Choroid plexus epithelial cell (primary cell): Measurements from ENCODE around the gene SLC38A2.
"Not testable (repeated sequence)": the region's sequence is repeated elsewhere in the genome, so short reads cannot be mapped to it uniquely, and the experiment has no call there.

ENCODE experiments used
- DNase-seq: peaks from one replicate; pipeline ENCODE4 v3.0.0-alpha.2; 2010; ENCODE audit warnings: low read depth
- H3K4me3 ChIP-seq: 2 replicates; pipeline ENCODE4 v1.5.1; 2011; ENCODE audit warnings: low read depth, mild to moderate bottlenecking, control low read depth, low read length, moderate library complexity
- CTCF ChIP-seq: conservative IDR thresholded peaks from 2 replicates; pipeline ENCODE4 v1.5.1; 2011; ENCODE audit warnings: low read depth, mild to moderate bottlenecking, control low read depth, inconsistent platforms, low read length, moderate library complexity

The SLC38A2 gene

DNA sequence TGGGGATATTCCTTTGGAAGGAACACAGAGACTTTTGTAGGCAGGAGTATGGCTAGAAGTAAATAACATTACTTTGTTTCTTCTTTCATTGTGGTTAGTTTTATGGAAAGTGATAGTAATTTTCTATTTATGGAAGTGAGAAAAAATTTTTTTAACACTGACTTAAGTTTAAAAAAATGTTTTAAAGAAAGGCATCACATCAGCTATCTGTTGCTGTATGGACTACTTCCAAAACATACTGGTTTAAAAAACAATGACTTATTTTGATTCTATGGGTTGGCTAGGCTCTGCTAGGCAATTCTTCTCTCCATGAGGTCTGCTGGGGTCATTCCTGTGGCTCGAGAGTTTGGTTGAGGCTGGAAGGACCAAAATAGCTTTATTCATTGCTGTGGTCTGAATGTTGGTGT is 31.7 kb upstream of the SLC38A2 start:
- no peak overlapping the region for H3K4me3 ChIP-seq
- TF ChIP-seq CTCF: no peak
- DNase-seq: peak; percentile 91

- no peak for TF ChIP-seq CTCF
- no peak for DNase-seq
- no peak overlapping the region for H3K4me3 ChIP-seq
Measured at GRCh38 chr12:46403719-46404070, 31.1 kb upstream of the SLC38A2 start.

DNA sequence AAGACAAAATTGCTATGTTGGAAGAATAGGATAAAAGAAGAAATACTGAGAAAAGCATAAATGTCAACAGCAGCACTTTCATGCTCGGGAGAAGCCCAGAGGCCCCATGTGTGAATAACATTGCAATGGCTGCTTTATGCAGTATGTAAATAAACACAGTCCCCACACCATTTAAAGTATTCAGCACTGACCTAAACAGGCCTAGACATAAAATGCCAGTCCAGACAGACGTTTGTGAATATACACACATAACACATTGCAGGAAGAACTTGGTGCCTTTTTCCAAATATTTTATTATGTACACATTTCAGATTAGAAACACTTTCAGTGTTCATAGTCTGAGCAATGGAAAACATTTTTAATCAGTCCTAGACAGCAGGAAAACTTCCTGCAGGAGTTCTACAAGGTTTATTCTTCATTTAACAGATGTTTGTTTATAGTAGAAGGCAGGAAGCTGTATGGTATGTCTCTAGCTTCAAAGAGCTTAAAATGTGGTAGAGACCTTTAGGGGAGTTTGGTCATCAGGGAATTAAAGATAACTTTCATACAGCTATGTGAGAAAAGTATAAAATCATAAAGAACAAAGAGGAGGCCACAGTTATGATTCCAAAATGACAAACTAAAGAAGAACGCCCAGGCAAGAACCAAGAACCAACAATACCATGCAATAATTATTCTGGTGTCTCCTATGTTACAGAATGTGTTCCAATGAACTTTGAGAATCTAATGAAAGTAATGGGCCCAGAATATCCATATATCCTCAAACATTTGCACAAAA is 30.6 kb upstream of the SLC38A2 start:
- H3K4me3 ChIP-seq: no peak overlapping the region
- TF ChIP-seq CTCF: no peak
- peak; percentile 55 for DNase-seq

- DNase-seq: peak; percentile 48
- no peak for TF ChIP-seq CTCF
- H3K4me3 ChIP-seq: no peak overlapping the region
Measured at GRCh38 chr12:46402451-46402850, 29.9 kb upstream of the SLC38A2 start.

- peak; percentile 66 for DNase-seq
- no peak overlapping the region for H3K4me3 ChIP-seq
- TF ChIP-seq CTCF: peak; percentile 59
Measured at GRCh38 chr12:46401662-46402061, 29.1 kb upstream of the SLC38A2 start.

DNA sequence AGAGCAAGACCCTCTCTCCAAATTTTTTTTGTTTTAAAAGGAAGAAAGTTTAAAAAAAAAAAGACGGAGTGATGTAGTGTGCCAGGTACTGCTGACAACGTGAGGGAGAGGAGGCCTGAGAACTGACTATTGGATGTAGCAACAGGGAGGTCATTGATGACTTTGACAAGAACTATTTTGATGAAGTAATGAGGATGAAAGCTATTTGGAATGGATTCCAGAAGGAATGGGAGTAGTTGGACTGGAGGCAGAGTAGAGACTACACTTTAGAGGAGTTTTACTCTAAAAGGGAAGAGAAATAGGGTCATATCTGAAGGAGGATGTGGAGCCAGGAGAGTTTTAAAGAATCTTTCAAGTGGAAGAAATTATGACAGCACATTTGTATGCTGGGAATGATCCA is 27.8 kb upstream of the SLC38A2 start:
- DNase-seq: peak; percentile 30
- H3K4me3 ChIP-seq: no peak overlapping the region
- no peak for TF ChIP-seq CTCF

GRCh38 chr12:46399461-46400248 is 27.1 kb upstream of the SLC38A2 start:
- DNase-seq, H3K4me3 ChIP-seq: not testable (repeated sequence)
